ENCODE results near the gene CSPG5. TPM values are rescaled to one million over a fixed set of nuclear protein-coding genes. Genes with fewer than 3 reads are reported as not detected.

CSPG5 gene
- total RNA-seq, 1 experiment from 2014 or later, result 5.7 TPM

DNA sequence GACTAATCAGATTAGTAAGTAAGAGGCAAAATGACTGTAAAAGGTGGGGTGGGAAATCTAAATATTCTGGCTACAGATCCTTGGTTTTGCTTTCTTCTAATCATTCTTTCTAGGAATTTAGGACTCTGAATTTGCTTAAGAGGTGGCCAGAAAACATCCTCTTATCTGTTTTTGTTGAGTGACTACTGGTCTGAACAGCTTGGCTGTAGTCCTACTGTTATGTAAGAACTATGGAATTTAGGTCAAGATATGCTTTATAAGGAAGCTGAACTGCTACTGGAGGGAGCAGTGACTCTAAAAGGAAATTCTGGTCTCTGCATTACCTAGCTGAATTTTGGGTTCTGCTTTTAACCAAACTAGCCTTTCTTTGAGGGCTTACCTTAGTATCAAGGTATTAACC lies 33.5 kb upstream of the CSPG5 start:
- H4K91ac ChIP-seq (ENCODE audit: insufficient read length, low read depth, low read length), result no peak overlapping the region
- Mint-ChIP-seq H3K27me3 (ENCODE audit: low read depth) (no peaks in the 10 kb centered on the region), H3K4me1 (0 out of 4 replicates have a peak, but pooled peaks cover 0 to 3% of the 10 kb centered on the region in 2 experiments), H3K27ac (peak overlapping the region; percentile 3 to 46 (median 18); a peak in 3 of 7 replicates), H3K9me3 (no peaks in the 10 kb centered on the region), H3K4me3 (no peak overlapping the region), H3K36me3 (ENCODE audit: insufficient read depth in 1 of 3, low read depth in 3 of 3) (peaks cover 41 to 59% (median 53%) of the 10 kb centered on the region in 3 experiments)
- H2AFZ ChIP-seq (ENCODE audit: low read length), result no peak overlapping the region
- no peak overlapping the region for H3K27ac ChIP-seq (ENCODE audit: insufficient read length, low read depth, low read length)
- no peak overlapping the region for H3T11ph ChIP-seq (ENCODE audit: low read length)
- no peaks in the 10 kb centered on the region for H3K4me1 ChIP-seq (ENCODE audit: insufficient read depth, low read length)
- no peak overlapping the region for H3K4ac ChIP-seq (ENCODE audit: low read depth, low read length)
- no peak overlapping the region for H2BK5ac ChIP-seq (ENCODE audit: insufficient read length, low read length)
- no peaks in the 10 kb centered on the region for H3K79me2 ChIP-seq (ENCODE audit: insufficient read depth, low read length)
- no peak overlapping the region for H3K9ac ChIP-seq (ENCODE audit: extremely low read depth, insufficient read length, low read length)
- no peak overlapping the region for H4K5ac ChIP-seq (ENCODE audit: insufficient read length, low read depth, low read length)
- no peak for DNase-seq
- H2AK5ac ChIP-seq (ENCODE audit: insufficient read length, low read length), result no peak overlapping the region
- H3K27me3 ChIP-seq (ENCODE audit: insufficient read depth, low read length), result no peaks in the 10 kb centered on the region
- no peak overlapping the region for H3K56ac ChIP-seq (ENCODE audit: insufficient read length, low read depth, low read length)
- no peak overlapping the region for H3K4me2 ChIP-seq (ENCODE audit: insufficient read depth, insufficient read length, low read length)
- no peak overlapping the region for H2BK120ac ChIP-seq (ENCODE audit: low read depth, low read length, poor library complexity, severe bottlenecking)
- H3K23ac ChIP-seq (ENCODE audit: insufficient read length, low read depth, low read length), result no peak overlapping the region
- TF ChIP-seq, protein P1, sequence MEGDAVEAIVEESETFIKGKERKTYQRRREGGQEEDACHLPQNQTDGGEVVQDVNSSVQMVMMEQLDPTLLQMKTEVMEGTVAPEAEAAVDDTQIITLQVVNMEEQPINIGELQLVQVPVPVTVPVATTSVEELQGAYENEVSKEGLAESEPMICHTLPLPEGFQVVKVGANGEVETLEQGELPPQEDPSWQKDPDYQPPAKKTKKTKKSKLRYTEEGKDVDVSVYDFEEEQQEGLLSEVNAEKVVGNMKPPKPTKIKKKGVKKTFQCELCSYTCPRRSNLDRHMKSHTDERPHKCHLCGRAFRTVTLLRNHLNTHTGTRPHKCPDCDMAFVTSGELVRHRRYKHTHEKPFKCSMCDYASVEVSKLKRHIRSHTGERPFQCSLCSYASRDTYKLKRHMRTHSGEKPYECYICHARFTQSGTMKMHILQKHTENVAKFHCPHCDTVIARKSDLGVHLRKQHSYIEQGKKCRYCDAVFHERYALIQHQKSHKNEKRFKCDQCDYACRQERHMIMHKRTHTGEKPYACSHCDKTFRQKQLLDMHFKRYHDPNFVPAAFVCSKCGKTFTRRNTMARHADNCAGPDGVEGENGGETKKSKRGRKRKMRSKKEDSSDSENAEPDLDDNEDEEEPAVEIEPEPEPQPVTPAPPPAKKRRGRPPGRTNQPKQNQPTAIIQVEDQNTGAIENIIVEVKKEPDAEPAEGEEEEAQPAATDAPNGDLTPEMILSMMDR (conservative IDR thresholded peaks at IDR 0.05), result no peak
- no peak overlapping the region for H2BK15ac ChIP-seq (ENCODE audit: low read depth, low read length)
- no peaks in the 10 kb centered on the region for H3K9me3 ChIP-seq (ENCODE audit: control insufficient read depth, low read depth, low read length)
- H3K79me1 ChIP-seq (ENCODE audit: insufficient read depth, low read depth, low read length, poor library complexity, severe bottlenecking), result peaks cover 3% of the 10 kb centered on the region
- H2BK12ac ChIP-seq (ENCODE audit: insufficient read length, low read depth, low read length), result no peak overlapping the region
- H2BK20ac ChIP-seq (ENCODE audit: low read depth, low read length, poor library complexity, severe bottlenecking), result no peak overlapping the region
- H3K14ac ChIP-seq (ENCODE audit: insufficient read depth, low read length), result no peak overlapping the region
- no peaks in the 10 kb centered on the region for H3K23me2 ChIP-seq (ENCODE audit: insufficient read length, low read depth, low read length, poor library complexity, severe bottlenecking)
- H3K18ac ChIP-seq (ENCODE audit: insufficient read length, low read depth, low read length), result no peak overlapping the region
- H4K8ac ChIP-seq (replicated peaks; ENCODE audit: insufficient read length, low read depth, low read length), result no peak overlapping the region
- no peaks in the 10 kb centered on the region for H4K20me1 ChIP-seq (ENCODE audit: control insufficient read depth, insufficient read depth, insufficient read length)
